Lung (tissue), 12 donors: Measurements from ENCODE around the gene RAB27A. TPM values are rescaled to one million over a fixed set of nuclear protein-coding genes. Genes with fewer than 3 reads are reported as not detected.
A peak's percentile ranks its signal among the peaks of the same experiment; 100 is the strongest.
"Not testable (repeated sequence)": the region's sequence is repeated elsewhere in the genome, so short reads cannot be mapped to it uniquely, and the experiment has no call there.

Experiments used
- ATAC-seq: fragments of 200-7000 bp; cut with Tn5 transposase; one replicate; pipeline ENCODE4 v1.9.1; 2020; ENCODE audit warnings: moderate number of reproducible peaks; ENCODE audit not compliant: insufficient read depth, low FRiP score
- DNase-seq, 3 donors: peaks; one replicate each; pipeline ENCODE4 v3.0.0-alpha.2; 2013 to 2017
- H3K27ac ChIP-seq, 2 donors: one replicate each; pipeline ENCODE4 v1.5.1; 2013; ENCODE audit warnings: mild to moderate bottlenecking in 2 of 2, moderate library complexity in 2 of 2, control low read depth in 1 of 2, inconsistent platforms in 1 of 2, low read depth in 1 of 2, low read length in 1 of 2
- H3K27me3 ChIP-seq, 3 donors: one replicate each; pipeline ENCODE4 v1.5.1; 2013; ENCODE audit warnings: low read length in 2 of 3; ENCODE audit not compliant: control insufficient read depth in 3 of 3, insufficient read depth in 3 of 3
- H3K36me3 ChIP-seq, 4 donors: one replicate each; pipeline ENCODE4 v1.5.1; 2013; ENCODE audit warnings: low read length in 4 of 4, mild to moderate bottlenecking in 1 of 4, moderate library complexity in 1 of 4; ENCODE audit not compliant: control insufficient read depth in 4 of 4, insufficient read depth in 4 of 4
- H3K4me1 ChIP-seq, 5 donors: one replicate each; pipeline ENCODE4 v1.5.1; 2013; ENCODE audit warnings: low read length in 5 of 5, mild to moderate bottlenecking in 2 of 5, moderate library complexity in 1 of 5; ENCODE audit not compliant: control insufficient read depth in 5 of 5, insufficient read depth in 5 of 5
- H3K4me3 ChIP-seq: one replicate; pipeline ENCODE4 v1.5.1; 2013; ENCODE audit warnings: mild to moderate bottlenecking, control low read depth, moderate library complexity
- H3K9ac ChIP-seq, 2 donors: one replicate each; pipeline ENCODE4 v1.5.1; 2013; ENCODE audit warnings: low read length in 2 of 2, control low read depth in 1 of 2; ENCODE audit not compliant: insufficient read depth in 1 of 2
- H3K9me3 ChIP-seq, 4 donors: one replicate each; pipeline ENCODE4 v1.5.1; 2013; ENCODE audit warnings: low read length in 3 of 4, mild to moderate bottlenecking in 1 of 4, moderate library complexity in 1 of 4; ENCODE audit not compliant: control insufficient read depth in 4 of 4, insufficient read depth in 3 of 4
- CTCF ChIP-seq: IDR thresholded peaks from 2 replicates; pipeline ENCODE4 v1.5.1; 2012; ENCODE audit warnings: mild to moderate bottlenecking; ENCODE audit errors: control extremely low read depth, extremely low read depth
- WGBS, 2 donors: extraction: QIAGEN DNeasy Blood & Tissue Kit; methylation state at CpG; one replicate each; pipeline ENCODE4 v1.1.7; 2013; 5-methylcytosine and 5-hydroxymethylcytosine counted together
- polyA plus RNA-seq, 2 donors: library from polyadenylated mRNA; stranded (reverse); fragments of 200-250 nt; gene quantifications; one replicate each; pipeline ENCODE4 v1.2.1, GENCODE V29; 2013
- total RNA-seq, 2 donors: library from RNA; depleted of rRNA in 1 of 2; stranded (reverse); fragments of >200 nt in 1 of 2; gene quantifications; one replicate each; pipeline ENCODE4 v1.2.1, GENCODE V29; 2014 to 2021
- donor health status: control.
- donor health status: control.
- donor health status: Bipolar disorder and iron deficiency.
- donor health status: healthy.
- donor health status: DM: yes; HTN: yes; CAD: no.

Gene RAB27A
- total and polyA plus RNA-seq, 4 donors, result 24.4 to 77.1 (median 63.4) TPM

- no peak overlapping the region for H3K9ac ChIP-seq
- H3K27ac ChIP-seq, result peak overlapping the region in 1 of 2 donors; percentile 40
- H3K36me3 ChIP-seq, result peaks cover 0 to 1% (median 0%) of the 10 kb centered on the region in 4 donors
- no peak overlapping the region for H3K4me3 ChIP-seq
- ATAC-seq (no peak), DNase-seq (no peak)
- WGBS, 2 donors, result 33 to 57% methylated on average over 4 of the region's 4 CpGs
- no peak for TF ChIP-seq CTCF
- H3K27me3 ChIP-seq, result no peaks in the 10 kb centered on the region
- peaks cover 0 to 18% (median 7%) of the 10 kb centered on the region in 5 donors for H3K4me1 ChIP-seq
- no peaks in the 10 kb centered on the region for H3K9me3 ChIP-seq
Measured at GRCh38 chr15:55250941-55251340, 38.7 kb downstream of the RAB27A start.

- 17 to 21% methylated on average over 2 of the region's 2 CpGs for WGBS, 2 donors
Measured at GRCh38 chr15:55250392-55250791, 39.2 kb downstream of the RAB27A start.

GRCh38 chr15:55249885-55250284, 39.7 kb downstream of the RAB27A start:
- H3K4me1 ChIP-seq, result peaks cover 0 to 13% (median 9%) of the 10 kb centered on the region in 5 donors
- DNase-seq, result not testable (repeated sequence)

More at GRCh38 chr15:55250392-55250791, 39.2 kb downstream of the RAB27A start:
- Histone ChIP-seq H3K4me1 (peaks cover 0 to 13% (median 7%) of the 10 kb centered on the region in 5 donors), H3K4me3 (no peak overlapping the region), H3K9ac (no peak overlapping the region), H3K27me3 (no peaks in the 10 kb centered on the region), H3K27ac (no peak overlapping the region), H3K9me3 (no peaks in the 10 kb centered on the region), H3K36me3 (no peaks in the 10 kb centered on the region)
- TF ChIP-seq CTCF, result no peak
- peak in 2 of 3 donors; percentile 75 to 88 for DNase-seq
- ATAC-seq, result peak; percentile 49

GRCh38 chr15:55248895-55249294, 40.7 kb downstream of the RAB27A start:
- 31 to 37% methylated on average over 1 of the region's 1 CpG for WGBS, 2 donors
- TF ChIP-seq CTCF, result no peak
- peak in 2 of 3 donors; percentile 63 to 78 for DNase-seq
- H3K36me3 ChIP-seq, result no peaks in the 10 kb centered on the region
- no peak for ATAC-seq
- H3K4me1 ChIP-seq, result peaks cover 0 to 13% (median 9%) of the 10 kb centered on the region in 5 donors
- no peaks in the 10 kb centered on the region for H3K9me3 ChIP-seq
- H3K9ac ChIP-seq, result no peak overlapping the region
- H3K27ac ChIP-seq, result no peak overlapping the region
- H3K4me3 ChIP-seq, result no peak overlapping the region
- no peaks in the 10 kb centered on the region for H3K27me3 ChIP-seq

More at GRCh38 chr15:55249885-55250284, 39.7 kb downstream of the RAB27A start:
- not testable (repeated sequence) for ATAC-seq, H3K4me3 ChIP-seq, H3K9ac ChIP-seq, H3K27me3 ChIP-seq, H3K9me3 ChIP-seq, H3K36me3 ChIP-seq
- peak overlapping the region in 1 of 2 donors; percentile 60 for H3K27ac ChIP-seq
- WGBS, 2 donors, result 59 to 80% methylated on average over 9 of the region's 9 CpGs
